H1 (cell line): Measurements from ENCODE around the gene DMRT1.

Experiments
- CTCF ChIP-seq, 3 experiments: IDR thresholded peaks; 1 replicate in 2 of 3; 2 replicates in 1 of 3; pipeline versions ENCODE4 v1.5.1 to v1.6.1; 2011; ENCODE audit warnings: low read length in 3 of 3, mild to moderate bottlenecking in 3 of 3, inconsistent platforms in 2 of 3, low read depth in 1 of 3, moderate library complexity in 1 of 3; ENCODE audit not compliant: insufficient read depth in 1 of 3; ENCODE audit errors: control extremely low read depth in 1 of 3
- FOSL1 ChIP-seq: IDR thresholded peaks from 2 replicates; pipeline ENCODE4 v1.6.1; 2011; ENCODE audit warnings: mild to moderate bottlenecking, low read depth, low read length, moderate library complexity; ENCODE audit not compliant: insufficient read depth
- GABPA ChIP-seq: IDR thresholded peaks from 2 replicates; pipeline ENCODE4 v1.6.1; 2011; ENCODE audit warnings: mild to moderate bottlenecking, low read length, moderate library complexity, borderline replicate concordance; ENCODE audit not compliant: insufficient read depth
- KDM5A ChIP-seq: fragments of 200-600 bp; IDR thresholded peaks from 2 replicates; pipeline ENCODE4 v1.7.1; 2012; ENCODE audit warnings: mild to moderate bottlenecking, low read length, inconsistent platforms, mixed read lengths
- POLR2A ChIP-seq, 2 experiments: IDR thresholded peaks; 1 replicate in 1 of 2; 2 replicates in 1 of 2; pipeline ENCODE4 v1.6.1; 2011; ENCODE audit warnings: low read depth in 2 of 2, low read length in 2 of 2, mild to moderate bottlenecking in 2 of 2; ENCODE audit errors: control extremely low read depth in 1 of 2
- SP1 ChIP-seq: IDR thresholded peaks from 2 replicates; pipeline ENCODE4 v1.6.1; 2011; ENCODE audit warnings: low read depth, low read length
- TAF1 ChIP-seq: IDR thresholded peaks from 2 replicates; pipeline ENCODE4 v1.6.1; 2011; ENCODE audit warnings: mild to moderate bottlenecking, low read depth, low read length
- TF ChIP-seq, protein P1 (sequence below): IDR thresholded peaks from 2 replicates; pipeline ENCODE4 v1.6.1; 2012; ENCODE audit warnings: inconsistent platforms

- TF ChIP-seq KDM5A, result no peak
- TF ChIP-seq CTCF (IDR thresholded peaks at IDR 0.05; ENCODE audit: control extremely low read depth in 1 of 3, insufficient read depth in 1 of 3, low read depth in 1 of 3, low read length in 3 of 3), result no peak
- TF ChIP-seq, protein P1, sequence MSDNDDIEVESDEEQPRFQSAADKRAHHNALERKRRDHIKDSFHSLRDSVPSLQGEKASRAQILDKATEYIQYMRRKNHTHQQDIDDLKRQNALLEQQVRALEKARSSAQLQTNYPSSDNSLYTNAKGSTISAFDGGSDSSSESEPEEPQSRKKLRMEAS, result no peak
- no peak for TF ChIP-seq FOSL1
- no peak for TF ChIP-seq SP1
- no peak for TF ChIP-seq GABPA
- TF ChIP-seq POLR2A (IDR thresholded peaks at IDR 0.05; ENCODE audit: control extremely low read depth in 1 of 2, low read depth in 2 of 2, low read length in 2 of 2), result no peak
- no peak for TF ChIP-seq TAF1
Measured at GRCh38 chr9:962023-962422, 120.5 kb downstream of the DMRT1 start.
